Cortex of kidney (tissue), 1 donor: ENCODE measurements around the gene MICAL2.

Experiments used
- DNase-seq: peaks from one replicate; lab custom pipeline; 2025; lab: John Stamatoyannopoulos, UW

The MICAL2 gene

DNA sequence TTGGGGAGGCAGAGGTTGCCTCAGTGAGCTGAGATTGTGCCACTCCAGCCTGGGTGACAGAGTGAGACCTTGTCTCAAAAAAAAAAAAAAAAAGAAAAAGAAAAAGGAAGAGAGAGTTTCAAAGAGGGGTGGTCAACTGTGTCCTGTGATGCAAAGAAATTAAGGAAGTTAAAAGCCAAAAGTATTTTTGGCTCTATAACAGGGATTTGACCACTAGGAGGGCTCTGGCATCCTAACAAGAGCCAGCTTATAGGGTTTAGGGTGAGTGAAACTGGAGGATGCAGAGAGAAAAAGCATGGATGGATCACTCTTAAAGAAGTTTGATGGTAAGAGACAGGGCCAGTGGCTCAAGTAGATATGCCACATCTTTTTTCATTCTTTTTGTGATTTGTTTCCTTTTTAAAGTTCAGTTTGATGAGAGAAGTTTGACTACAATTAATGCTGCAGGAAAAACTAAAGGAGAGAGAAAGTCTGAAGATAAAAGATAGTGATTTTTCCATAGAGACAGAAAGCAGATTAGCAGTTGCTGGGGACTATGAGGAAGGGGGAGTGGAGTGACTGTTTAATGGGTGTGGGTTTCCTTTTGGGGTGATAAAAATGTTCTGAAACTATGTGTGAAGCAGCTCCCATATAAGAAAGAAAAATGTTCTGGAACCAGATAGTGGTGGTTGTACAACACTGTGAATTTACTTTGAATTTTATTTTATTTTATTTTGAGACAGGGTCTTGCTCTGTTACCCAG is 11.1 kb upstream of the MICAL2 start:
- DNase-seq = no peak

DNA sequence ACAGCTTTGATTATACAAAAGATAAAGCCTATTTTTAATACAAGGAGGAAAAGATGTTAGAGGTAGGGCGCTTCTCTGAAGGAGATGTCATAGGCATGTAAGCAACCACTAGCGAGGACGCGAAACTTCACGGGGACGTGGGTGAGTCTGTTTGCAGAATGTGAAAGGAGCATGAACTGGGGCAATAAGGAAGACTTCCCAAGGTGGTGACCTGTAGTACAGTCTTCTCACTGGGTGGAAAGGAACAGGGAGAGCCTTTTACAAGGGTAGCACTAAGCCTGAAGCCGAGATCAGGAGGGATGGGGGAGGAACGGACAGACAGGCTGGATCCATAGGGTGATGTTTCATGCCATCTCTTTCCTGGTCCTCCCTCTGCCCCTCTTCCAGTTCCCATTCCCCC is 10.0 kb upstream of the MICAL2 start:
- DNase-seq = no peak

DNA sequence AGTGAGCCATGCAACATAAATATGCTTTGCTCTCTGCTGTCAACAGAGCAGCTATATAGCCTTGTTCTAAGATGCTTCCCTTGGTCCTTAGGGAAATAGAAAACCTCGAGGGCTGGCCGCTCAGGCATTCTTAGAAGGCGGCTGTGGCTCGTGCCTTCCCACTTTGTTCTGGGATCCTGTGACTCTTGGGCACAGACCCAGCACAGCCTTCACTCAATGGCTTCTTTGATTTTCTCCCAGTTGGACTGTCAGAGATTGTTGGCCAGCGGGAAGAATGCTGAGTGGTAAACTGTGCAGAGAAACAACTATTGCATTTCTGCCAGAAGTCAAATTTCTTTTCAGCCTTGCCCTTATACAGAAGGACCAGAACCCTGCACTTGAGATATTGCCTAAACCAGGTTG is 9.5 kb upstream of the MICAL2 start:
- DNase-seq = no peak

DNA sequence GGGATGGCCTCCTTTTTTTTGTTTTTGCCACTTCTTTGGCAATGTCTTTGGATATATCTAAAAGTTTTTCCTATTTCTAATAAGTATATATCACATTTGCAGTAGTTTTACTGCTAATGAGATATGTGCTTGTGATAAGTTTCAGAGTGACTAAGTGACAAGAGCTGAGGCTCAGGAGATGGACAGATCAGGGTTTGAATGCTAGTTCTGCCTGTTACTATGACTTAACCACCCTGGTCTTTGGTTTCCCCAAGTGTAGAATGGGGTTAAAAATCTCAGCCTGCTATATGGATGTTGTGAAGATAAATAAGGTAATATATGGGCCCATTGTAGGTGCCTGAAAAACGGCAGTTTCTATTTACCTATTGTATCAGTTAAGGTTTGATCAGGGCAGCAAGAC is 9.1 kb upstream of the MICAL2 start:
- no peak for DNase-seq

DNA sequence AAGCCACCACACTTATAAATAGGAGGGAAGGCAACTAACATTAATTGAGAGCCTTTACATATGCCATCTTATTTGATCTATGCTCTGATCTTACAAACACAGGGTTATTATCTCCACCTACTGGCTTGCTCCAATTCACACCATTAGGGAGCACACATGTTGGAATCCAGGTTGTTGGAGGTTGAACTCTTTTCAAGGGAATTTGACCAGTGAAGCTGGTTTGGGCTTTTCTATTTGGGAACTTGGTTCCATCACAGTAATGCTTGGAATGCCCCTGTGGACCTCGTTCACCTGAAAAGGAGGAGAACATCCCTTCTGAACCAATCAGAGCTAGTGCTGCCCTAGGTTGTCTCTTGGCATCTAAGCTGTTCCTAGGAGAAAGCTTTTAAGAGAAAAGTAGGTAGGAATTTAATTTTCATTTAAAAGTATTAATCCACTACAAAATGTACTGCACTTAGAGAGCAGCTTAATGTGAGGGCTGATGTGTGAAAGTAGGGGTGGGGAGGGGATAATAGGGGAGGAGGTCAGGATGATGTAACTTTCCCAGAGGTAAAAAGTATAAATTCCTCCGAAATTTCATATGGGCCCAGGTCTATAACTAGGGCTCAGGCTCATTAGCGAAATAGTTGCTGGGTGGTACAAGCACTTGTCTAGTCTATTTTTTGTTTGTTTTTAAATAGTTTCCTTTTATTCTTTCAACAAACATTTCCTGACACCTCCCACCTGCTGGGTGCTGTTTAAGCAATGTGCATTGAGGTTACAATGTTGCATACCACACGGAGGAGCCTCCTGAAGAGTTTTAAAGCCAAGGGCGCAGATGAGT is 7.6 kb upstream of the MICAL2 start:
- DNase-seq = no peak

DNA sequence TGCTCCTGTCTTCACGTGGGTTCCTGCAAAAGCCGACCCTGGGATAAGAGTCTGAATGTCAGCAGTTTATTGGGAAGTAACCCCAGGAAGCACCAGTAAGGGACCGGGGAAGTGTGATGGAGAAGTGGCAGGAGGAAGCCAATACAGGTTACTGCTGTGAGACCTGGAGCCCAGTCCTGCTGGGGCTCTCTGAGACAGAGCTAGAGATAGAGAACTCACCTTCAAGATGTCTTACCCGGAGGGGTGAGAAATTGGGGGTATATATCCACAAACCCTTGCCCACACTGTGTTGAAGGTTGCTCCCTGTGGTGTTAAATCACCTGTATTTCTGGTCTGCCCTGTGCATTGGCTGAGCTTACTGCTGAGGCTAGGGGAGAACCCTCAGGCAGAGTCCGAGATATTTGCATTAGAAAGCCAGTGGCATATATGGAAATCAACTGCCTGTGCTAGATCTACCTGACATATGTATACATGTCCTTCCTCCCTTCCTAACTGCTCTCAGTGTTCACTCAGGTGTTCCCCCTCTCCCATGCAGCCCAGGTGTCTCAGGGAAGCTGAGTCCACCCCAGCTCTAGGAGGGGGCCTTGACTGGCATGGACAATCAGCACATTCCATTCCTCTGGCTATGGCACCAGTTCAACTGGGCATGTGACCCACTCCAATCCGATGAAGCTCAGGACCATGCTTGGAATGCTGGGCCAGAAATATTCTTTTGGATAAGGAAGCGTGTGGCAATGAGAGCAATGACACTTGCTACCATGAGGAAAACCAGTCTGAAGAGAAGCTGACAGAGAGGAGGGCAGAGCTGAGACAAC is 6.8 kb upstream of the MICAL2 start:
- no peak for DNase-seq

DNA sequence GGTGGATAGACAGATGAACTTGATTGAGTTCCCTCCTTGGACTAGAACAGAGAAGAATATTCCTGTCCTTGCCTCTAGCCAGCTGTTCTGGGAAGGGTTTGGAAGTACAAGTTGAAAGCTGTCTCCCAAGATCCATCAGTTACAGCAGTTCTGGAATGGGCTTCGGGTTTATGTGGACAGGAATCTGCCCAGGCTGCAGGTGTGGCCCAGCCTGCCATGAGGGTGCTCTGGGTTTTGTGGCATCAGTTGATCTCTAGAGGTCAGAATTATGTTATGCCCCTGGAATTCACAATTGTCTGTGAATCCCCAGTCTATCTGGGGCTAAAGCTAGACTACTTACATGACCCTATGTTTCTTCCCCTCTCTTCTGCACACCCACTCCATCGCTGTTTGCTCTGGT is 4.9 kb upstream of the MICAL2 start:
- DNase-seq = no peak

DNA sequence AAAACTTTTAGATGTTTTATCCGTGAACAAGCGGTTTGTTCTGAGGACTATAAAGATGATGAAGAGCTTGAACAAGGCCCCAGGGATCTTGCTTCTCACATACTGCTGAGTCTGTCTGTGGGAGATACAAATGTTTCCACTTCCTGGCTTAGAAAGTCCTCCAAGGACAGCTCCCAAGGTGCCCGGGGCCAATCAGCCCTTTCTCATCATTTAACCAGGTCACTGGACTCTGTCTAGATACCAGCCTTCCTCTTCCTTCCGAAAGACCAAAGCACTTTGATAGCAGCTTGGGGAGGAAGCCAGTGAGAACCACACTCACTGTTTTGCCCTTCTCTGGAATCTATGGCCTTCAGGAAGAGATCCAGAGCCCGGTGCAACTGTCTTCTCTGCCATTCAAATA is 4.3 kb upstream of the MICAL2 start:
- DNase-seq = no peak

DNA sequence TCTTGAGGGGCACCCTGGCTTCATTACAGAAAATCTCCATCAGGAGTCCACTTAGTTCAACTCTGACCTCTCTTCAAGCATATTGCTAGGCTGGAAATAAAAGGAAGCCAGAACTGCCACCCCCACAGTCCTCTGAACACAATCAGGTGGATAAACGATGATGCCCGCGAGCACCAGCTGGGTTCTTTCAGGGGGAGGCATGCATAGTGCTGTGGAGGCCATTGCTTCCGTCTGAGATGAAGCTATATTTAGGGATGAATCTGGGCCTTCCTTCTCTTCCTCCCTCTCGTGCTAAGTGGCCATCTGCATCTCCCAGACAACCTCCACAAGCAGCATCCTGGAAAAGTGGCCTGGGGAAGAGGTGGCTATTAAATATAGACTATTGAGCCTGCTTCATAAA is 3.9 kb upstream of the MICAL2 start:
- DNase-seq = no peak

DNA sequence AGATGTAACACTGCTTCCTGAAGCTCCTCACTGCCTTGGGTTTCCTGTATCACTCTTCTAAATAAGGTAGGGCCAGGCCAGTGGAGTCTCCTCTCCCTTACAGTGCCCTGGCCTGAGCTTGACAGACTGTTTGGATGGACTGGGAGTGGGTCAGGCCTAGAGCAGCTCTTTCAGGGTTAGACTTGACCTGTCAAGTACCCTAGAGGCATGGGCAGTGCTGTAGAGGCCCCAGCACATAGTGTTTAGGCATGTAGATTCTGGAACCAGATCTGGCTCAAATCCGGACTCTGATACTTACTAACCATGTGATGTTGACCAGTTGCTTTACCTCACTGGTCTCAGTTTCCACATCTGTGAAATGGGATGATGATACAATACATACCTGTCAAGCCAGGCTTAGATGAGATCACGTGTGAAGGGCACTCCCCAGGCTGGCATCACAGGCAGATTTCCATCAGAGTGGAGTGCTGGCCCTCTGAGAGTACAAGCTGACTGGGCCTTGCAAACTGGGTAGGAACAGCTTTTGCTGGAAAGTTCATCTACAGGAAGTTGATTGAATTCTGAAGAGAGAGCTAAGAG is 1.4 kb upstream of the MICAL2 start:
- no peak for DNase-seq

DNA sequence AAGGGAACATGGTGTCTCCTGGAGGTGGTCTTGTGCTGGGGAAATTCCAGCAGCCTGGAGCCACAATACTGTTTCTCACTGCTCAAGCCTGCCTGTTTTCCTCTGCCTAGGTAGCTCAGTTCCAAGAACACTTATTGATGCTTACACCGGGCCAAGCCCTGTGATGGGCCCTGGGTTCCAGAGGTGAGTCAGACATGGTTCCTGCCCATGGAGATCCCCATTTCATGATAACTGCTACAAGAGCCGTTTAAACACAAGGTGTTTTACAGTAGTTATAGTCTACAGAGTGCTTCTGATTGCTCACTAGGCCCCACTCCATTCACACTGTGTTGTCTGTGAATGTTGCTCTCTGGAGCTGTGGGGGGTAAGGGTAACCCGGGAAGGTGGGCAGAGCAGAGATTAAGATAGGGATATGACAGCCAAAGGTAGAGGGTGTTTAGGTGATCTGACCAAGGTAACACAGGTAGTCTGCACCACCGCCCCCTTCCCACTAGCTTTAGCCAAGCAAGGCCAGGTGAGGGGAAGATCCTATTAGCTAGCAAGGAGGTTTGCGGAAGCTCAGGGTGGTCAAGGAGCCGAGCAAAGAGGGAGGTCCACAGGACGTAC is 696 bp upstream of the MICAL2 start:
- no peak for DNase-seq

DNA sequence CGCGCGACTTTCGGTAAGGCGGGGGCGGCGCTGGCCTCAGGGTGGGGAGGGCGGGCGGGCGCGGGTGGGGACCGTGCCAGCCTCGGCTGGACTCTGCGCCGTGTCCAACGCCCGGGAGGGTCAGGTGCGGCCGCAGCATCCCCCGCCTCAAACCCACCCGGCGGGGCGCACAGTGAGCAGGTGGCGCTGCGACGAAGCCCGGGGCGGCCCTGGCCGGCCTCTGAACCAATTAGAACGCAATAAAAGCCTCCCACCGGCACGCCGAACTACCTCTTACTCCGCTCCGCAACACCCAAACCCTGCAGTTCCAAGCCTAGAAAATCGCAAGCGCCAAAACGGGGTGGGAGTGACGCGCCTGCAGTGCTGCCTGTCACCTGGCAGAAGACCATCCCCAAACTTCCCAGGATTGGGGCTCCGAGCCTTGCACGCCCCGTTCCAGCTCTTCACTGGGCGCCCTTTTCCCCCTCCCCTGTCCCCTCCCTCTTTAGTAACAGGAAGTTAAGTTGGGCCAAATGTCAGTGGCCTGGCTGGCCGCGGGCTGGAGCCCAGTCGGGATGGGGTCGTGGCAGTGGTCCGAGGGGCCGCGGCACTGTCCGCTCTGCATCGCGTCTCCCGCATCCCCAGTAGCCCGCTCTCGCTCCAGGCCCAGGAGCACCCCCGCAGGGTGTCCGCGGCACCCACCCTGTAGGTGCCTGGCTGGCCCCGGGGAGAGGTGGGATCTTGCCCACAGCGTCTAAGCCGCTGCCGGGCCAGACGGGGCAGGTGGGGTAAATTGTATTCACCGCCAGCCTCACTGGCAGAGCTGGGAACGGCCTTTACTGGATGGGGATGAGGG is 541 bp downstream of the MICAL2 start:
- DNase-seq = no peak

DNA sequence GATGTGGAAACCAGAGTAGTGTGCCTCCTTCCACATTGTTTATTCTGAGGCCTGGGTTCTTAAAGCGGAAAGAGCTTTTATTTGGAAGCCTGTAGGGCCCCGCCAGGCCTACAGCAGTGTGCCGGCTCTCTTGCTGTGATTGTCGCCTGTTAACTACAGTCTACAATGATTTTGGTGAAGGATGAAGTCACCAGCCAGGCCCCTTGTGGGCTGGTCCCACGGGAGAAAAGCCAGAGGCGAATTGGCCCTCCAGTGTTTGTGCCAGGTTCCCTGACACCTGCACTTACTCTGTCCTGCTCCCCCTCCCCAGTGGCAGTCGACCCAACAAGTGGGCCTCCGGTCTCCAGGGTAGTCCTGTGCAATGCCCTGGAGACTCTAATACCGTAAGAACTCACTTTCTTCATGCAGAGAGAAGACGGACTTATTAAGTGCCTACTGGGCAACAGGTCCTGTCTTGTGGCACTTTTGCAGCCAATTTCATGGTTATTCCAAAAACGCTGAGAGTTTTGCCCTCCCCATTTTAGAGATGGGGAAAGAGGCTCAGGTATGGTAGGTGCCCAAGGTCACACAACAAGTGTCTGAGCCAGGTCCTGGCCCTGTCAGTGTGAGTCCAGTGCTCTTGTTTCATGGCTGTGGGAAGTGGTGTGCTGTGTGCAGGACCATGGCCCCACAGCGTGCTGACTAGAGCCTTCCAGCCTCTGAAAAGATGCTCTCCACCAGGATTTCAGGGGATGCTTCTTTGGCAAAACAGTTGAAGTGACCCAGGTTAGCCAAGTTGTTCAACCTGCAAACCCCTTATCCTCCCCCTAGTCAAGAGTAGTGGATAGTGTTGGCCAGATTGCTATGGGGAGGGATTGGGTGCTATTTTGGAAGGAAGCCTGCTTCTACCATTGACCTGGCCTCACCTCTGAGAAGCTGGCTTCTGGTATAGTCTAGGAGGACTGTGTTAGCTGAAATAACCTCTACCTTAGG is 1.4 kb downstream of the MICAL2 start:
- DNase-seq = no peak

DNA sequence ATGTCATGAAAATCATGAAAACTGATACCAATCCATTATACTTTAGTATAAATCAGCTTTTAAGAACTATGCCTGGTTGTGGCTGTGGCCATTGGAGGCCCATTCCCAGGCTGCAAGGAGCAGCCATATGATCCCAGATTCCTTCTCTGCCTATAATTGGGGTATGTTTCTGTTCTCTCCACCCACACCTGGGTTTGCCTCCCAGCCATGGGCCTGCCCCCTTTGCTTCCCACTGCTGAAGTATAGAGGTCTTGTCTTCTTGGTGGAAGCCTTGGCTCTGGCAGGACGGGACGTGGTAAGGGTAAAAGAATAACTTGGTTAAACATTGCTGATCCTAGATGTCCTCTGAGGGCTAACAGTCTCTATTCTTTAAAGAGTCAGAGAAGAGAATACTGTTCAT is 2.4 kb downstream of the MICAL2 start:
- DNase-seq = no peak

DNA sequence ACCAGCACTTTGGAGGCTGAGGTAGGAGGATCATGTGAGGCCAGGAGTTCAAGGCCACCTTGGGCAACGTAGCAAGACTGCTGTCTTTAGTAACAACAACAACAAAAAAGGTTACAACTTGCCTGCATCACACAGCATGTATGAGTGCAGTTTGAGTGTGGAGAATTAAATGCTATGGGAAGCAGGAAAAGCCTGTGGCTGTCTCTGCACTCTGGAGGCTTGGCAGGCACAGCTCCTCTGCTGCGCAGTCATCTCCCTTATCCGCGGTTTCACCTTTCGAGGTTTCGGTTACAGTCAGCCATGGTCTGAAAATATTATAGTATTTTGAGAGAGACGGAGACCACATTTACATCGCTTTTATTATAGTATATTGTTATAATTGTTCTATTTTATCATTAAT is 2.9 kb downstream of the MICAL2 start:
- no peak for DNase-seq

DNA sequence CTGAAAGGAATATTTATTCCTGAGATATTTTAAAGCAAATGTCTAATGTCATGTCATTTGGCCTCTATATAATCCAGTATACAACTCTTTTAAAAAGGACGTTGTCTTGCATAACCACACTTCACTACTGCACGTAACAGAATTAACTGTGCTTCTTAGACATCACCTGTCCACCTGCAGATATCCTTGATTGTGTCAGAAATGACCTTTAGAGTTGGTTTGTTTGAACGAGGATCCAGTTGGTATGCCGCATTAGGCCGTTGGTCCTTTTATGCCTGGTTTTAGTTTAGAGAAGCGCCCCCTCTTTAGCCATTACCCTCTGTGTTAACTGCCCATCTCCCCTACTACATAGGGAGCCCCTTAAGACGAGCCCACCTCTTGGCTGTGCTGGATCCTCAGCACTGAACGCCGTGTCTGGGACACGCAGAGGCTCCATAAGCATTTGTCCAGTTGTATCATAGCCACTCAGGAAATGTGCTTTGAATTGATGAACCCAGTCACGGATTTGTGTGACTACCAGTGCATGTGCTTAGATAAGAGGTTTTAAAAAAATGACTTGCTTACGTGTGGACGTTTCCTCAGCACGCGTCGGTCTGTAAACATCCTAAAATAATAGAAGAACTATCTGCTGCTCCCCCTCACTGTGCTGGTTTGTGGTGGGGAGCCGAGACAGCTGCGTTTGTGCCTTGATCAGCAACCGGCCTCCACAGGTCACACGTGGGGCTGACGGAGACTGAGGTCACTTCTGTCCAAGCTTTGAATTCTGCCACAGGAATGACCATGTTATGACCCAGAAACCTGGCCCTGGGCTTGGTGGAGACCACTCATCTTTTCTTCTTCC is 4.0 kb downstream of the MICAL2 start:
- DNase-seq = no peak

DNA sequence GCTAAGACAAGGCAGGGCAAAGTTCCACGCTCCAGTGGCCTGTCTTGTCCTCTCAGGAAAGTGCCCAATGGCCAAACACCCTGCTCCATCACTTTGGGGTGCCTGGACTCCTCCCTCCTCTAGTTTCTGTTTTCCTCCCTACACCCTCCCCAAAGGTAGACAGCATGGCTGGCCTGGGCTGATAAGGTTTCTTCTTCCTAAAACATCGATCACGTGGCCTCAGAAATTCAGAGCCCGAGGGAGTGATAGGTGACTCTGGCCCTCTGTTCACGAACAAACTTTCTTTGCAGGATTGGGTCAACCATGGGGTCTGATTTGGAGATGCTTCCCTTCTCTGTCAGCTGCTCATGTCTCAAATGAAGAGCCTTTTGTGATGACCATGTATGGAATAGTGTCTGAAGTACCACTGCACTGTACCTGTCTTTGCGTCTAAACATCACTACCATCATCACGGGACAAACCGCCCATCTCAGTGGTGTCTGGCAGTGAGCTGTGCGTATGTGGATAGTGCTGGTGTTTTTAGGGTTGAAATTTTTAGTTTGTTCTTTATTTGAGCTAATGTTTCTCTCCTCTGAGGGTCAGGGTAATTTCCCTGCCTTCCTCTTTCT is 6.1 kb downstream of the MICAL2 start:
- no peak for DNase-seq

DNA sequence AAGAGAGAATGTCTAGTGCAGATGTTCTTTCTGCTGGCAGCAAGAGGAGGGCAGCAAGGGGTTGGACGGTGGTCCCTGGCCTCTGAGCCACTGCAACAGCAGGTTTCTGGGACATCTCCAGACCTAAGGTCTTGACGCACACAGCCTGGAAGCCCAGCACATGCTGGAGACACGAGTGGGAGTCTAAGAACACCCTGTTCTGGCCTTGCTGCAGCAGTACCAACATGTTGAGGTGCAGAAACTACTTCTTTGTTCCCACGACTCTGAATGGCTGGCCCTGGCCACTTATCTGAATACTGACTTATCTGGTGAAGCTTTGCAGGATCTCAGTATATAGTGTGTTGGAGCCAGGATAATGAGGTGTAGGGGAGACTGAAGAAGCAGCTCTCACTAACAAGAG is 6.8 kb downstream of the MICAL2 start:
- DNase-seq = no peak

DNA sequence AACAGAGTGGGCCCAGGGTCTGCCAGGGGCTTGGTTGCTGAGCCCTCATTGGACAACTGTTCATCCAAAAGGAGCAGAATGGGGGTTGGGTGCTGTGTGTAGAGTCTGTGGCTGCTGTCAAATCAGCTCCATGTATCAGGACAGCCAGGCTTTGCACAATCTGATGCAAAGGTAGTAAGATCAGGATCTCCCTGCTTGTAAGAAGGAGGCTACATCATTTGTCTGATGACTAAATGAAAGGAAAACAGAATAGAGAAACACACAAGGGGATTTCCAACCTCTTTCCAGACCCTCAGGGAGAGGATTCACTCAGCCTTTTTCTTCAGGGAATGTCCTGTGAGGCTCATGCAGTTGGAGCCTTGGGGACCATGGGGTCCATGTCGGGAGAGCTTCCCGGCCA is 7.2 kb downstream of the MICAL2 start:
- no peak for DNase-seq
